IMR-90 (cell line): ENCODE results near the gene RFPL3. TPM values are rescaled to one million over a fixed set of nuclear protein-coding genes. Genes with fewer than 3 reads are reported as not detected.

Experiments used
- ATAC-seq: fragments of 200-7000 bp; cut with Tn5 transposase; 2 replicates; pipeline ENCODE4 v1.9.1; 2020; ENCODE audit warnings: low read depth, mild to moderate bottlenecking, moderate library complexity
- BruUV-seq: library from RNA; stranded (reverse); fragments of 400-500 nt; replicated peaks from 2 replicates; lab custom pipeline; 2021; lab: Mats Ljungman, UMichigan
- CTCF ChIA-PET: fragments of 300-600 bp; formaldehyde crosslinking; extraction: SDS; loops from one replicate; lab custom pipeline; 2021; ENCODE audit warnings: antibody characterized with exemption; lab: Yijun Ruan, JAX
- POLR2A ChIA-PET: fragments of 300-600 bp; sonication (Branson Sonifier 250); formaldehyde crosslinking; loops from one replicate; lab custom pipeline; 2022; ENCODE audit warnings: antibody characterized with exemption; ENCODE audit not compliant: unreplicated experiment; lab: Charles Lee
- DNase-seq: peaks from one replicate; pipeline ENCODE4 v3.0.0; 2013
- H2AFZ ChIP-seq: replicated peaks from 2 replicates; pipeline ENCODE3; 2013; ENCODE audit warnings: low read length, mild to moderate bottlenecking; ENCODE audit not compliant: poor library complexity
- H2AK5ac ChIP-seq: 2 replicates; pipeline ENCODE4 v1.6.1; 2013; ENCODE audit warnings: low read depth, low read length, inconsistent platforms
- H2AK9ac ChIP-seq: replicated peaks from 2 replicates; pipeline ENCODE3; 2013; ENCODE audit warnings: mild to moderate bottlenecking, low read depth, low read length, moderate library complexity; ENCODE audit not compliant: poor library complexity
- H2BK120ac ChIP-seq: 2 replicates; pipeline ENCODE4 v1.6.1; 2013; ENCODE audit warnings: low read depth, low read length, inconsistent platforms
- H2BK15ac ChIP-seq: 3 replicates; pipeline ENCODE4 v1.6.1; 2013; ENCODE audit warnings: low read depth, low read length, inconsistent platforms
- H2BK20ac ChIP-seq: 2 replicates; pipeline ENCODE4 v1.6.1; 2013; ENCODE audit warnings: low read depth, mild to moderate bottlenecking, inconsistent platforms, low read length, moderate library complexity
- H2BK5ac ChIP-seq: 2 replicates; pipeline ENCODE4 v1.6.1; 2013; ENCODE audit warnings: mild to moderate bottlenecking, low read depth, low read length, inconsistent platforms; ENCODE audit not compliant: poor library complexity, severe bottlenecking
- H3K14ac ChIP-seq: replicated peaks from 2 replicates; pipeline ENCODE4 v1.6.1; 2013; ENCODE audit warnings: low read depth, low read length, inconsistent platforms
- H3K18ac ChIP-seq: 2 replicates; pipeline ENCODE4 v1.6.1; 2013; ENCODE audit warnings: low read depth, low read length, control low read depth
- H3K23ac ChIP-seq: 2 replicates; pipeline ENCODE4 v1.6.1; 2013; ENCODE audit warnings: low read depth, low read length, inconsistent platforms
- H3K27ac ChIP-seq: 2 replicates; pipeline ENCODE4 v1.5.1; 2013; ENCODE audit warnings: mild to moderate bottlenecking, control low read depth, low read length; ENCODE audit not compliant: insufficient read depth
- H3K27me3 ChIP-seq: 2 replicates; pipeline ENCODE4 v1.6.1; 2013; ENCODE audit warnings: low read length; ENCODE audit not compliant: control insufficient read depth, insufficient read depth
- H3K36me3 ChIP-seq: 2 replicates; pipeline ENCODE4 v1.6.1; 2013; ENCODE audit warnings: low read length, mixed read lengths; ENCODE audit not compliant: control insufficient read depth, insufficient read depth
- H3K4ac ChIP-seq: 2 replicates; pipeline ENCODE4 v1.6.1; 2013; ENCODE audit warnings: low read depth, low read length, inconsistent platforms
- H3K4me1 ChIP-seq: 2 replicates; pipeline ENCODE4 v1.6.1; 2013; ENCODE audit warnings: low read length, mixed read lengths; ENCODE audit not compliant: control insufficient read depth, insufficient read depth
- H3K4me2 ChIP-seq: 2 replicates; pipeline ENCODE4 v1.6.1; 2013; ENCODE audit warnings: low read depth, mild to moderate bottlenecking, control low read depth, low read length, moderate library complexity
- H3K4me3 ChIP-seq: 2 replicates; pipeline ENCODE4 v1.5.1; 2013; ENCODE audit warnings: low read depth, mild to moderate bottlenecking, control low read depth, low read length, moderate library complexity; ENCODE audit not compliant: insufficient read depth
- H3K56ac ChIP-seq: 2 replicates; pipeline ENCODE4 v1.6.1; 2013; ENCODE audit warnings: low read length, inconsistent platforms; ENCODE audit not compliant: insufficient read depth; ENCODE audit errors: extremely low read depth
- H3K79me1 ChIP-seq, 2 experiments: 2 replicates each; pipeline ENCODE4 v1.6.1; 2013; ENCODE audit warnings: low read length in 2 of 2, inconsistent platforms in 1 of 2, low read depth in 1 of 2
- H3K9ac ChIP-seq: 2 replicates; pipeline ENCODE4 v1.6.1; 2013; ENCODE audit warnings: low read depth, low read length, control low read depth
- H3K9me1 ChIP-seq: 2 replicates; pipeline ENCODE4 v1.6.1; 2013; ENCODE audit warnings: low read length, inconsistent platforms; ENCODE audit not compliant: insufficient read depth
- H3K9me3 ChIP-seq: 2 replicates; pipeline ENCODE4 v1.6.1; 2013; ENCODE audit warnings: low read length; ENCODE audit not compliant: control insufficient read depth, insufficient read depth
- H4K20me1 ChIP-seq: 2 replicates; pipeline ENCODE4 v1.6.1; 2013; ENCODE audit warnings: low read length, inconsistent platforms; ENCODE audit not compliant: insufficient read depth
- H4K5ac ChIP-seq: 2 replicates; pipeline ENCODE4 v1.6.1; 2013; ENCODE audit warnings: mild to moderate bottlenecking, low read depth, low read length, control low read depth
- H4K8ac ChIP-seq, 2 experiments: 2 replicates each; pipeline ENCODE4 v1.6.1; 2013; ENCODE audit warnings: low read depth in 2 of 2, low read length in 2 of 2, control low read depth in 1 of 2, inconsistent platforms in 1 of 2
- H4K91ac ChIP-seq: 2 replicates; pipeline ENCODE4 v1.6.1; 2013; ENCODE audit warnings: low read depth, low read length, inconsistent platforms; ENCODE audit not compliant: insufficient read depth
- CEBPB ChIP-seq: IDR thresholded peaks from 2 replicates; pipeline ENCODE4 v1.6.1; 2012; ENCODE audit warnings: low read depth, low read length, improper control_type of control experiment
- FOS ChIP-seq: fragments of 150-350 bp; IDR thresholded peaks from 2 replicates; pipeline ENCODE4 v1.6.1; 2016; ENCODE audit warnings: low read depth, low read length
- MAFK ChIP-seq: IDR thresholded peaks from 2 replicates; pipeline ENCODE4 v1.6.1; 2012; ENCODE audit warnings: low read depth, low read length, improper control_type of control experiment
- RAD21 ChIP-seq: IDR thresholded peaks from 2 replicates; pipeline ENCODE4 v1.6.1; 2012; ENCODE audit warnings: low read length, improper control_type of control experiment
- SMC3 ChIP-seq: fragments of 150-350 bp; IDR thresholded peaks from 2 replicates; pipeline ENCODE4 v1.6.1; 2016; ENCODE audit warnings: low read depth, mild to moderate bottlenecking, antibody characterized with exemption, low read length, moderate library complexity
- WGBS, 2 experiments: methylation state at CpG; one replicate each; pipeline versions ENCODE4 v1.1.5 to v1.1.7; 2013; ENCODE audit warnings: missing lambda C conversion rate in 2 of 2; ENCODE audit not compliant: insufficient read length in 1 of 2; ENCODE audit errors: extremely low coverage in 2 of 2; 5-methylcytosine and 5-hydroxymethylcytosine counted together
- dilution Hi-C: fragments of 300-500 bp; cut with HindIII; formaldehyde crosslinking; loops from one replicate; pipeline ENCODE4 v1.14.3; 2018; ENCODE audit warnings: low sequenced_read_pairs; ENCODE audit not compliant: unreplicated experiment
- in situ Hi-C: fragments of 300-500 bp; cut with MboI; formaldehyde crosslinking; loops from 3 replicates; pipeline ENCODE4 v1.14.3; 2019; ENCODE audit warnings: low sequenced_read_pairs, inconsistent platforms, mixed read lengths
- intact Hi-C: fragments of 100-400 bp; cut with micrococcal nuclease; formaldehyde crosslinking; loops from 2 replicates; pipeline ENCODE4 v1.10.0; 2022
- polyA plus RNA-seq, 3 experiments: library from polyadenylated mRNA; depleted of rRNA; stranded (reverse); fragments of >200 nt; gene quantifications; 2 replicates each; pipeline ENCODE4 v1.2.3, GENCODE V29; 2012; ENCODE audit warnings: low replicate concordance in 1 of 3
- total RNA-seq: library from RNA; depleted of rRNA; stranded (reverse); fragments of >200 nt; gene quantifications from 2 replicates; pipeline ENCODE4 v1.2.3, GENCODE V29; 2012
- TF ChIP-seq, protein P1 (sequence below): conservative IDR thresholded peaks from 2 replicates; pipeline ENCODE4 v1.5.1; 2012; ENCODE audit warnings: mild to moderate bottlenecking, low read depth, low read length, improper control_type of control experiment
- TF ChIP-seq, protein P2 (sequence below): fragments of 150-350 bp; IDR thresholded peaks from 2 replicates; pipeline ENCODE4 v1.6.1; 2016; ENCODE audit warnings: low read depth, mild to moderate bottlenecking, low read length, moderate library complexity, borderline replicate concordance
- TF ChIP-seq, protein P3 (sequence below): fragments of 150-350 bp; IDR thresholded peaks from 2 replicates; pipeline ENCODE4 v1.6.1; 2017; ENCODE audit warnings: mild to moderate bottlenecking, antibody characterized with exemption, low read length, low read depth

The RFPL3 gene
- total and polyA plus RNA-seq, 2 of the 4 experiments (the other 2 are of a cell fraction): not detected

DNA sequence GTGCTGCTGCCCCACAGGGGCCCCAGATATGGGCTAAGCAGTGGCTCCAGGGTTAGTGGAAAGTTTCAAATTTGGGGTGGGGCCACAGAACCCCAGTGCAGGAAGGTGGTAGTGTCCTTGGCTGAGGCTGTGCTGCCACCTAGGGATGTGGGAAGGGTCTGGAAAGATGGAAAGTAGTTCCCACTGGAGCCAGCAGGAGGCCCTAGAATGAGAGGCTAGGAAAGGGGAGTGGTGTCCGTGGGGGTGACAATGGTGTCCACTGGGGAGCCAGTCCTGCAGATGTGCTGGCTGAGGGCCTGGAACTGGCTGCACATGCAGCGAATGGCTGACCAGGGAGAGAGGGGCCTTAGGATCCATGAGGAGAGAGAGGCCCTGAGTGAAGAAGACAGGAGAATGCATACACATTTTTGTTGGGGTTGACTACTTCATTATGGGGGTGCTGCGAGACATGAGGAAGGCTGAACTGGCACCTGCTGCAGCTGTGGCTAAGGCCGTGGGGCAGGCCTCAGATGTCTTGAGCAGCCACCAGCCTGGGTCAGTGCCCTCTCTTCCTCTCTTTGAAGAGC lies 21.1 kb downstream of the RFPL3 start:
- Histone ChIP-seq H3K36me3 (no peaks in the 10 kb centered on the region), H3K9ac (no peak overlapping the region), H3K79me1 (no peaks in the 10 kb centered on the region), H3K18ac (no peak overlapping the region), H3K4me2 (no peak overlapping the region), H2BK20ac (no peak overlapping the region), H3K4me1 (no peaks in the 10 kb centered on the region), H2AFZ (no peak overlapping the region), H3K4ac (no peak overlapping the region), H2BK5ac (no peak overlapping the region), H3K9me1 (0 out of 2 replicates have a peak, but pooled peaks cover 4% of the 10 kb centered on the region), H3K27me3 (no peaks in the 10 kb centered on the region), H2AK5ac (no peak overlapping the region), H2BK120ac (no peak overlapping the region), H3K56ac (no peak overlapping the region), H3K23ac (no peak overlapping the region), H2BK15ac (no peak overlapping the region), H4K8ac (no peak overlapping the region), H4K20me1 (no peaks in the 10 kb centered on the region; the same call in 1 of the 2 replicates), H3K27ac (no peak overlapping the region), H3K14ac (no peak overlapping the region), H2AK9ac (no peak overlapping the region), H4K91ac (no peak overlapping the region), H4K5ac (no peak overlapping the region), H3K4me3 (no peak overlapping the region), H3K9me3 (no peaks in the 10 kb centered on the region)
- intact Hi-C loops: no loop called here
- 100% methylated on average over 1 of the region's 4 CpGs; no CpG with 5 or more reads in 1 of the 2 experiments for WGBS, 2 experiments
- dilution Hi-C loops: no loop called here
- in situ Hi-C loops: no loop called here
- DNase-seq: peak; percentile 18
- TF ChIP-seq, protein P1, sequence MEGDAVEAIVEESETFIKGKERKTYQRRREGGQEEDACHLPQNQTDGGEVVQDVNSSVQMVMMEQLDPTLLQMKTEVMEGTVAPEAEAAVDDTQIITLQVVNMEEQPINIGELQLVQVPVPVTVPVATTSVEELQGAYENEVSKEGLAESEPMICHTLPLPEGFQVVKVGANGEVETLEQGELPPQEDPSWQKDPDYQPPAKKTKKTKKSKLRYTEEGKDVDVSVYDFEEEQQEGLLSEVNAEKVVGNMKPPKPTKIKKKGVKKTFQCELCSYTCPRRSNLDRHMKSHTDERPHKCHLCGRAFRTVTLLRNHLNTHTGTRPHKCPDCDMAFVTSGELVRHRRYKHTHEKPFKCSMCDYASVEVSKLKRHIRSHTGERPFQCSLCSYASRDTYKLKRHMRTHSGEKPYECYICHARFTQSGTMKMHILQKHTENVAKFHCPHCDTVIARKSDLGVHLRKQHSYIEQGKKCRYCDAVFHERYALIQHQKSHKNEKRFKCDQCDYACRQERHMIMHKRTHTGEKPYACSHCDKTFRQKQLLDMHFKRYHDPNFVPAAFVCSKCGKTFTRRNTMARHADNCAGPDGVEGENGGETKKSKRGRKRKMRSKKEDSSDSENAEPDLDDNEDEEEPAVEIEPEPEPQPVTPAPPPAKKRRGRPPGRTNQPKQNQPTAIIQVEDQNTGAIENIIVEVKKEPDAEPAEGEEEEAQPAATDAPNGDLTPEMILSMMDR: peak; percentile 57
- no peak for TF ChIP-seq SMC3
- TF ChIP-seq CEBPB: no peak
- TF ChIP-seq RAD21: peak; percentile 31
- no peak for TF ChIP-seq FOS
- TF ChIP-seq, protein P2, sequence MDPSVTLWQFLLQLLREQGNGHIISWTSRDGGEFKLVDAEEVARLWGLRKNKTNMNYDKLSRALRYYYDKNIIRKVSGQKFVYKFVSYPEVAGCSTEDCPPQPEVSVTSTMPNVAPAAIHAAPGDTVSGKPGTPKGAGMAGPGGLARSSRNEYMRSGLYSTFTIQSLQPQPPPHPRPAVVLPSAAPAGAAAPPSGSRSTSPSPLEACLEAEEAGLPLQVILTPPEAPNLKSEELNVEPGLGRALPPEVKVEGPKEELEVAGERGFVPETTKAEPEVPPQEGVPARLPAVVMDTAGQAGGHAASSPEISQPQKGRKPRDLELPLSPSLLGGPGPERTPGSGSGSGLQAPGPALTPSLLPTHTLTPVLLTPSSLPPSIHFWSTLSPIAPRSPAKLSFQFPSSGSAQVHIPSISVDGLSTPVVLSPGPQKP: no peak
- TF ChIP-seq, protein P3, sequence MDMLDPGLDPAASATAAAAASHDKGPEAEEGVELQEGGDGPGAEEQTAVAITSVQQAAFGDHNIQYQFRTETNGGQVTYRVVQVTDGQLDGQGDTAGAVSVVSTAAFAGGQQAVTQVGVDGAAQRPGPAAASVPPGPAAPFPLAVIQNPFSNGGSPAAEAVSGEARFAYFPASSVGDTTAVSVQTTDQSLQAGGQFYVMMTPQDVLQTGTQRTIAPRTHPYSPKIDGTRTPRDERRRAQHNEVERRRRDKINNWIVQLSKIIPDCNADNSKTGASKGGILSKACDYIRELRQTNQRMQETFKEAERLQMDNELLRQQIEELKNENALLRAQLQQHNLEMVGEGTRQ: no peak
- TF ChIP-seq MAFK: no peak
- peak; percentile 60; the same call in 1 of the 2 replicates for ATAC-seq
- ChIA-PET CTCF (no interaction called here), POLR2A (no interaction called here)
- no TSS peak for BruUV-seq
